IMR-90 (cell line): ENCODE data around the gene RPL21. TPM values are rescaled to one million over a fixed set of nuclear protein-coding genes. Genes with fewer than 3 reads are reported as not detected.

Experiments used
- ATAC-seq: fragments of 200-7000 bp; cut with Tn5 transposase; 2 replicates; pipeline ENCODE4 v1.9.1; 2020; ENCODE audit warnings: low read depth, mild to moderate bottlenecking, moderate library complexity
- BruUV-seq: library from RNA; stranded (reverse); fragments of 400-500 nt; replicated peaks from 2 replicates; lab custom pipeline; 2021; lab: Mats Ljungman, UMichigan
- CTCF ChIA-PET: fragments of 300-600 bp; formaldehyde crosslinking; extraction: SDS; loops from one replicate; lab custom pipeline; 2021; ENCODE audit warnings: antibody characterized with exemption; lab: Yijun Ruan, JAX
- POLR2A ChIA-PET: fragments of 300-600 bp; sonication (Branson Sonifier 250); formaldehyde crosslinking; loops from one replicate; lab custom pipeline; 2022; ENCODE audit warnings: antibody characterized with exemption; ENCODE audit not compliant: unreplicated experiment; lab: Charles Lee
- DNase-seq: peaks from one replicate; pipeline ENCODE4 v3.0.0; 2013
- H2AFZ ChIP-seq: replicated peaks from 2 replicates; pipeline ENCODE3; 2013; ENCODE audit warnings: low read length, mild to moderate bottlenecking; ENCODE audit not compliant: poor library complexity
- H2AK5ac ChIP-seq: 2 replicates; pipeline ENCODE4 v1.6.1; 2013; ENCODE audit warnings: low read depth, low read length, inconsistent platforms
- H2AK9ac ChIP-seq: replicated peaks from 2 replicates; pipeline ENCODE3; 2013; ENCODE audit warnings: mild to moderate bottlenecking, low read depth, low read length, moderate library complexity; ENCODE audit not compliant: poor library complexity
- H2BK120ac ChIP-seq: 2 replicates; pipeline ENCODE4 v1.6.1; 2013; ENCODE audit warnings: low read depth, low read length, inconsistent platforms
- H2BK15ac ChIP-seq: 3 replicates; pipeline ENCODE4 v1.6.1; 2013; ENCODE audit warnings: low read depth, low read length, inconsistent platforms
- H2BK20ac ChIP-seq: 2 replicates; pipeline ENCODE4 v1.6.1; 2013; ENCODE audit warnings: low read depth, mild to moderate bottlenecking, inconsistent platforms, low read length, moderate library complexity
- H2BK5ac ChIP-seq: 2 replicates; pipeline ENCODE4 v1.6.1; 2013; ENCODE audit warnings: mild to moderate bottlenecking, low read depth, low read length, inconsistent platforms; ENCODE audit not compliant: poor library complexity, severe bottlenecking
- H3K14ac ChIP-seq: replicated peaks from 2 replicates; pipeline ENCODE4 v1.6.1; 2013; ENCODE audit warnings: low read depth, low read length, inconsistent platforms
- H3K18ac ChIP-seq: 2 replicates; pipeline ENCODE4 v1.6.1; 2013; ENCODE audit warnings: low read depth, low read length, control low read depth
- H3K23ac ChIP-seq: 2 replicates; pipeline ENCODE4 v1.6.1; 2013; ENCODE audit warnings: low read depth, low read length, inconsistent platforms
- H3K27ac ChIP-seq: 2 replicates; pipeline ENCODE4 v1.5.1; 2013; ENCODE audit warnings: mild to moderate bottlenecking, control low read depth, low read length; ENCODE audit not compliant: insufficient read depth
- H3K27me3 ChIP-seq: 2 replicates; pipeline ENCODE4 v1.6.1; 2013; ENCODE audit warnings: low read length; ENCODE audit not compliant: control insufficient read depth, insufficient read depth
- H3K36me3 ChIP-seq: 2 replicates; pipeline ENCODE4 v1.6.1; 2013; ENCODE audit warnings: low read length, mixed read lengths; ENCODE audit not compliant: control insufficient read depth, insufficient read depth
- H3K4ac ChIP-seq: 2 replicates; pipeline ENCODE4 v1.6.1; 2013; ENCODE audit warnings: low read depth, low read length, inconsistent platforms
- H3K4me1 ChIP-seq: 2 replicates; pipeline ENCODE4 v1.6.1; 2013; ENCODE audit warnings: low read length, mixed read lengths; ENCODE audit not compliant: control insufficient read depth, insufficient read depth
- H3K4me2 ChIP-seq: 2 replicates; pipeline ENCODE4 v1.6.1; 2013; ENCODE audit warnings: low read depth, mild to moderate bottlenecking, control low read depth, low read length, moderate library complexity
- H3K4me3 ChIP-seq: 2 replicates; pipeline ENCODE4 v1.5.1; 2013; ENCODE audit warnings: low read depth, mild to moderate bottlenecking, control low read depth, low read length, moderate library complexity; ENCODE audit not compliant: insufficient read depth
- H3K56ac ChIP-seq: 2 replicates; pipeline ENCODE4 v1.6.1; 2013; ENCODE audit warnings: low read length, inconsistent platforms; ENCODE audit not compliant: insufficient read depth; ENCODE audit errors: extremely low read depth
- H3K79me1 ChIP-seq, 2 experiments: 2 replicates each; pipeline ENCODE4 v1.6.1; 2013; ENCODE audit warnings: low read length in 2 of 2, inconsistent platforms in 1 of 2, low read depth in 1 of 2
- H3K9ac ChIP-seq: 2 replicates; pipeline ENCODE4 v1.6.1; 2013; ENCODE audit warnings: low read depth, low read length, control low read depth
- H3K9me1 ChIP-seq: 2 replicates; pipeline ENCODE4 v1.6.1; 2013; ENCODE audit warnings: low read length, inconsistent platforms; ENCODE audit not compliant: insufficient read depth
- H3K9me3 ChIP-seq: 2 replicates; pipeline ENCODE4 v1.6.1; 2013; ENCODE audit warnings: low read length; ENCODE audit not compliant: control insufficient read depth, insufficient read depth
- H4K20me1 ChIP-seq: 2 replicates; pipeline ENCODE4 v1.6.1; 2013; ENCODE audit warnings: low read length, inconsistent platforms; ENCODE audit not compliant: insufficient read depth
- H4K5ac ChIP-seq: 2 replicates; pipeline ENCODE4 v1.6.1; 2013; ENCODE audit warnings: mild to moderate bottlenecking, low read depth, low read length, control low read depth
- H4K8ac ChIP-seq, 2 experiments: 2 replicates each; pipeline ENCODE4 v1.6.1; 2013; ENCODE audit warnings: low read depth in 2 of 2, low read length in 2 of 2, control low read depth in 1 of 2, inconsistent platforms in 1 of 2
- H4K91ac ChIP-seq: 2 replicates; pipeline ENCODE4 v1.6.1; 2013; ENCODE audit warnings: low read depth, low read length, inconsistent platforms; ENCODE audit not compliant: insufficient read depth
- CTCF ChIP-seq: conservative IDR thresholded peaks from 2 replicates; pipeline ENCODE4 v1.5.1; 2012; ENCODE audit warnings: mild to moderate bottlenecking, low read depth, low read length, improper control_type of control experiment
- MAZ ChIP-seq: IDR thresholded peaks from 2 replicates; pipeline ENCODE4 v1.6.1; 2012; ENCODE audit warnings: low read depth, mild to moderate bottlenecking, low read length, improper control_type of control experiment, moderate library complexity, borderline replicate concordance
- MXI1 ChIP-seq: IDR thresholded peaks from 2 replicates; pipeline ENCODE4 v1.6.1; 2012; ENCODE audit warnings: low read depth, mild to moderate bottlenecking, low read length, moderate library complexity, borderline replicate concordance
- POLR2A ChIP-seq: IDR thresholded peaks from 2 replicates; pipeline ENCODE4 v1.6.1; 2012; ENCODE audit warnings: mild to moderate bottlenecking, low read depth, low read length
- WGBS, 2 experiments: methylation state at CpG; one replicate each; pipeline versions ENCODE4 v1.1.5 to v1.1.7; 2013; ENCODE audit warnings: missing lambda C conversion rate in 2 of 2; ENCODE audit not compliant: insufficient read length in 1 of 2; ENCODE audit errors: extremely low coverage in 2 of 2; 5-methylcytosine and 5-hydroxymethylcytosine counted together
- dilution Hi-C: fragments of 300-500 bp; cut with HindIII; formaldehyde crosslinking; loops from one replicate; pipeline ENCODE4 v1.14.3; 2018; ENCODE audit warnings: low sequenced_read_pairs; ENCODE audit not compliant: unreplicated experiment
- in situ Hi-C: fragments of 300-500 bp; cut with MboI; formaldehyde crosslinking; loops from 3 replicates; pipeline ENCODE4 v1.14.3; 2019; ENCODE audit warnings: low sequenced_read_pairs, inconsistent platforms, mixed read lengths
- intact Hi-C: fragments of 100-400 bp; cut with micrococcal nuclease; formaldehyde crosslinking; loops from 2 replicates; pipeline ENCODE4 v1.10.0; 2022
- polyA plus RNA-seq, 3 experiments: library from polyadenylated mRNA; depleted of rRNA; stranded (reverse); fragments of >200 nt; gene quantifications; 2 replicates each; pipeline ENCODE4 v1.2.3, GENCODE V29; 2012; ENCODE audit warnings: low replicate concordance in 1 of 3
- total RNA-seq: library from RNA; depleted of rRNA; stranded (reverse); fragments of >200 nt; gene quantifications from 2 replicates; pipeline ENCODE4 v1.2.3, GENCODE V29; 2012

RPL21 gene
- total and polyA plus RNA-seq, 2 of the 4 experiments (the other 2 are of a cell fraction) = 912 to 1,160 TPM

GRCh38 chr13:27257648-27258253 lies 6.4 kb downstream of the RPL21 start:
- Histone ChIP-seq H3K4me3 (no peak overlapping the region), H3K14ac (no peak overlapping the region), H3K9me3 (no peaks in the 10 kb centered on the region), H3K4me1 (no peaks in the 10 kb centered on the region; the same call in 1 of the 2 replicates), H3K23ac (no peak overlapping the region), H3K36me3 (peaks cover 38% of the 10 kb centered on the region), H2AK5ac (no peak overlapping the region), H2BK120ac (no peak overlapping the region), H3K56ac (no peak overlapping the region), H3K79me1 (peaks cover 15 to 64% of the 10 kb centered on the region in 2 experiments), H2AK9ac (no peak overlapping the region), H3K18ac (no peak overlapping the region), H3K4me2 (no peak overlapping the region), H4K8ac (no peak overlapping the region), H3K9me1 (peaks cover 14% of the 10 kb centered on the region; the same call in 1 of the 2 replicates), H4K5ac (no peak overlapping the region), H2AFZ (no peak overlapping the region), H3K27me3 (no peaks in the 10 kb centered on the region), H2BK20ac (no peak overlapping the region), H2BK5ac (no peak overlapping the region), H3K9ac (no peak overlapping the region), H3K4ac (no peak overlapping the region), H4K91ac (no peak overlapping the region), H2BK15ac (no peak overlapping the region), H3K27ac (no peak overlapping the region), H4K20me1 (peaks cover 52% of the 10 kb centered on the region; the same call in 1 of the 2 replicates)
- POLR2A ChIA-PET = interaction anchor here (0.7 kb wide), 1 partner anchor 167 kb away, joined by 5 read pairs; no protein-coding TSS in a partner anchor
- CTCF ChIA-PET = no interaction called here
- 80% methylated on average over 2 of the region's 11 CpGs; no CpG with 5 or more reads in 1 of the 2 experiments for WGBS, 2 experiments
- intact Hi-C loops = no loop called here
- ATAC-seq (no peak), DNase-seq (no peak)
- BruUV-seq = no TSS peak
- no peak for TF ChIP-seq MAZ
- peak; percentile 39; the same call in 1 of the 2 replicates for TF ChIP-seq POLR2A
- TF ChIP-seq CTCF = no peak
- TF ChIP-seq MXI1 = no peak
- dilution Hi-C loops = no loop called here
- in situ Hi-C loops = no loop called here
